Endodermal cell (in vitro differentiated cells): ENCODE results near the gene GFM2. TPM values are rescaled to one million over a fixed set of nuclear protein-coding genes. Genes with fewer than 3 reads are reported as not detected.
A peak's percentile ranks its signal among the peaks of the same experiment; 100 is the strongest.

Source experiments
- DNase-seq: peaks from one replicate; pipeline ENCODE4 v3.0.0-alpha.2; 2017
- H3K27ac ChIP-seq: 2 replicates; pipeline ENCODE4 v1.5.1; 2013; ENCODE audit warnings: mild to moderate bottlenecking, low read depth, low read length, moderate library complexity
- H3K27me3 ChIP-seq: 2 replicates; pipeline ENCODE4 v1.6.1; 2013; ENCODE audit warnings: mild to moderate bottlenecking, low read length, moderate library complexity; ENCODE audit not compliant: insufficient read depth, control insufficient read depth, poor library complexity, severe bottlenecking
- H3K36me3 ChIP-seq: 2 replicates; pipeline ENCODE4 v1.7.0; 2013; ENCODE audit warnings: mild to moderate bottlenecking, low read length, moderate library complexity; ENCODE audit not compliant: control insufficient read depth, insufficient read depth
- H3K4me1 ChIP-seq: one replicate; pipeline ENCODE4 v1.7.0; 2013; ENCODE audit warnings: low read length; ENCODE audit not compliant: control insufficient read depth, insufficient read depth
- H3K4me3 ChIP-seq: 2 replicates; pipeline ENCODE4 v1.5.1; 2013; ENCODE audit warnings: mild to moderate bottlenecking, low read length, moderate library complexity
- H3K9ac ChIP-seq: 2 replicates; pipeline ENCODE4 v1.6.1; 2013; ENCODE audit warnings: mild to moderate bottlenecking, low read length, moderate library complexity; ENCODE audit not compliant: poor library complexity, severe bottlenecking; ENCODE audit errors: extremely low read depth
- H3K9me3 ChIP-seq: 2 replicates; pipeline ENCODE4 v1.6.1; 2013; ENCODE audit warnings: mild to moderate bottlenecking, low read length, moderate library complexity; ENCODE audit not compliant: control insufficient read depth
- H3K27ac Mint-ChIP-seq: 2 replicates; pipeline ENCODE4 v1.8.0; 2020; ENCODE audit warnings: mixed read lengths
- H3K27me3 Mint-ChIP-seq: 2 replicates; pipeline ENCODE4 v1.8.0; 2021; ENCODE audit warnings: mild to moderate bottlenecking, mixed read lengths; ENCODE audit not compliant: insufficient read depth
- H3K36me3 Mint-ChIP-seq: 2 replicates; pipeline ENCODE4 v1.8.0; 2020; ENCODE audit warnings: low read depth, mixed read lengths
- H3K4me1 Mint-ChIP-seq: 2 replicates; pipeline ENCODE4 v1.8.0; 2020; ENCODE audit warnings: mixed read lengths
- H3K4me3 Mint-ChIP-seq: 2 replicates; pipeline ENCODE4 v1.8.0; 2020; ENCODE audit warnings: mild to moderate bottlenecking, moderate library complexity, mixed read lengths
- H3K9me3 Mint-ChIP-seq: 2 replicates; pipeline ENCODE4 v1.8.0; 2020; ENCODE audit warnings: mild to moderate bottlenecking, mixed read lengths
- CTCF ChIP-seq: fragments of 200-600 bp; sonication (generic); conservative IDR thresholded peaks from 2 replicates; pipeline ENCODE4 v1.5.0; 2021; ENCODE audit warnings: antibody characterized with exemption, mild to moderate bottlenecking
- WGBS, 2 experiments: methylation state at CpG; one replicate each; pipeline versions ENCODE4 v1.1.5 to v1.1.7; 2013; ENCODE audit warnings: missing lambda C conversion rate in 2 of 2, mixed read lengths in 1 of 2; ENCODE audit not compliant: insufficient coverage in 1 of 2, insufficient read length in 1 of 2; 5-methylcytosine and 5-hydroxymethylcytosine counted together
- total RNA-seq, 2 donors: library from RNA; stranded (reverse); fragmentation: NEBNext Ultra II Directional in 1 of 2; extraction: Animal tissue kit (Norgen Biotek cat#: 25700) in 1 of 2; gene quantifications; 2 replicates in 1 of 2; 3 replicates in 1 of 2; pipeline ENCODE4 v1.2.1, GENCODE V29; 2021

Gene GFM2
- total RNA-seq, 2 donors from 2014 or later: 43.1 to 44.5 TPM

DNA sequence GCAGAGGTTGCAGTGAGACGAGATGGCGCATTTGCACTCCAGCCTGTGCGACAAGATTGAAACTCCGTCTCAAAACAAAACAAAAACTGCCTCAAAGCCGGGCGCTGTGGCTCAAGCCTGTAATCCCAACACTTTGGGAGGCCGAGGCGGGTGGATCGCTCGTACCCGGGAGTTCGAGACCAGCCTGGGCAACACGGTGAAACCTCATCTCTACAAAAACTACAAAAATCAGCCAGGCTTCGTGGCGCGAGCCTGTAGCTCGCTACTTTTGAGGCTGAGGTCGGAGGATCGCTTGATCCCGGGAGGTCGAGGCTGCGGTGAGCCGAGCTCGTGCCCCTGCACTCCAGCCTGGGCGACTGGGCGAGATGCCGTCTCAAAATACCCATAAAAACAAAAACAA, 988 bp downstream of the GFM2 start:
- H3K4me3 ChIP-seq: peak overlapping the region; percentile 98
- H3K27me3 ChIP-seq: no peaks in the 10 kb centered on the region
- Mint-ChIP-seq H3K4me3 (peak overlapping the region; percentile 98), H3K36me3 (peaks cover 27% of the 10 kb centered on the region), H3K27ac (peak overlapping the region; percentile 97), H3K4me1 (peaks cover 26% of the 10 kb centered on the region), H3K27me3 (no peaks in the 10 kb centered on the region), H3K9me3 (no peaks in the 10 kb centered on the region)
- TF ChIP-seq CTCF: no peak
- no peak for DNase-seq
- no peak overlapping the region for H3K27ac ChIP-seq
- H3K36me3 ChIP-seq: peaks cover 36% of the 10 kb centered on the region
- no peaks in the 10 kb centered on the region for H3K9me3 ChIP-seq
- WGBS, 2 experiments: 84 to 88% methylated on average over 7 to 27 of the region's 27 CpGs
- peak overlapping the region; percentile 87 for H3K9ac ChIP-seq
- peaks cover 13% of the 10 kb centered on the region for H3K4me1 ChIP-seq

DNA sequence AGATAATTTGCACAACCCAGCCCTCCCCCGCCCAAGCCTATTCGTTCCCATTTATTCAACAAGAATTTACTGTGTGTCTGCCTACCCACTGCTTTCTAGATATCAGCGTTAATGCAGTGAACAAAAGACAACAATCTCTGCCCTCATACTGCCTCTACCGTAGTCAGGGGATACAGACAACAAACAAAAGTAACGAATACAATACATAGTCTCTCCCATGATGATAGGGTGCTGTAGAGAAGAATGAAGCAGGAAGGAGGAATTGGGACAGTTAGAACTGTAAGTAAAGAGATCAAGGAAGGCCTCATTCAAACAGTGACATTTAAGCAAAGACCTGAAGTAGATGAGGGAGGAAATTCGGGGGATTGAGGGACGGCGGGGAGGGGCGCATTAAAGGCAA, 1.7 kb downstream of the GFM2 start:
- no peaks in the 10 kb centered on the region for H3K27me3 Mint-ChIP-seq
- H3K4me3 Mint-ChIP-seq: peak overlapping the region; percentile 98

DNA sequence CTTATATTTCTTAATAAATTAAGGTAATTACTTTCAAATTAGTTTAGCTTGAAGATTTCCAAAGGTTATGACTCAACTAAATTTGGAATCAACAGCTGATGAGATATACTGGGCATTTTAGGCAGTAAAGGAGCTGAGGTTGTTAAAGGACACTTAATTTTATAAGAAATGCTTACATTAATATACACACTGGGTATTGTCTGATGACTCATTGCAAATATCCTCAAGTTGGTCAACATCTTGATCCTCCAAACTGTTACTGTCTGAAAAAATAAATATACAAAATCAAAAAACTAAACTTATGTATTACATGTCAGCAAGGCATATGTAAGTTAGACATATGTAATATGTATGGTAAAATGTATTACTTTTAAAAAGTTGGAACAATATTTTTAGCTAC, 3.4 kb downstream of the GFM2 start:
- Histone ChIP-seq H3K27ac (no peak overlapping the region), H3K4me1 (peaks cover 14% of the 10 kb centered on the region), H3K4me3 (peak overlapping the region; percentile 98), H3K36me3 (peaks cover 30% of the 10 kb centered on the region), H3K9ac (no peak overlapping the region), H3K9me3 (no peaks in the 10 kb centered on the region), H3K27me3 (no peaks in the 10 kb centered on the region)
- Mint-ChIP-seq H3K9me3 (no peaks in the 10 kb centered on the region), H3K36me3 (peaks cover 18% of the 10 kb centered on the region), H3K4me3 (no peak overlapping the region), H3K27me3 (no peaks in the 10 kb centered on the region), H3K27ac (no peak overlapping the region), H3K4me1 (peaks cover 34% of the 10 kb centered on the region)
- no peak for DNase-seq
- TF ChIP-seq CTCF: no peak

More for the DNA sequence above, 1.7 kb downstream of the GFM2 start:
- Histone ChIP-seq H3K27me3 (no peaks in the 10 kb centered on the region), H3K9me3 (no peaks in the 10 kb centered on the region), H3K4me3 (peak overlapping the region; percentile 98), H3K27ac (no peak overlapping the region), H3K9ac (peak overlapping the region; percentile 87), H3K36me3 (peaks cover 29% of the 10 kb centered on the region), H3K4me1 (peaks cover 13% of the 10 kb centered on the region)
- H3K9me3 Mint-ChIP-seq: no peaks in the 10 kb centered on the region
- WGBS, 2 experiments: 86 to 96% methylated on average over 3 to 9 of the region's 9 CpGs
- no peak for DNase-seq
- H3K36me3 Mint-ChIP-seq: peaks cover 22% of the 10 kb centered on the region
- TF ChIP-seq CTCF: no peak
- H3K4me1 Mint-ChIP-seq: peaks cover 31% of the 10 kb centered on the region
- H3K27ac Mint-ChIP-seq: peak overlapping the region; percentile 83
